CD4-positive, alpha-beta T cell treated with Interleukin-1 beta for 1 hour (primary cell): ENCODE measurements around the gene AGMO.

Source experiments
- DNase-seq, 2 donors: peaks; one replicate each; pipeline ENCODE4 v3.0.0-alpha.2; 2020 to 2022

The AGMO gene

DNA sequence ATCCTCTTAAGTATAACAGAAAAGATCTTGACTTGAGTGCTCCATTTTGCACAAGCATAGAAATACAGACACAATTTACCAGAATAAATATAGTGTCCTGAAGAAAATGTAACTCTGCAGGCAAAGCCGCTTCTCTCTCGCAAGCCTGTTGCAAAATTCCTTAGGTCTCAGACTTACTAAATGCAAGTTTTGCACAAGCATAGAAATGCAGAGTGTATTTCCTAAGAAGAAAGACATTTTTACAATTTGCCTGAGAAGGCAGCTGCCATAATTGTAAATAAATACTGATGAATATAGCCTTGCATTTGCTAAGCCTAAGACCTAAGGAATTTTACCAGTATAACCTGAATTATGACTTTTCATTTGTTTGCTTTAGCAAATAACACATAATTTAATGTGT is 67.1 kb downstream of the AGMO start:
- DNase-seq = no peak

DNA sequence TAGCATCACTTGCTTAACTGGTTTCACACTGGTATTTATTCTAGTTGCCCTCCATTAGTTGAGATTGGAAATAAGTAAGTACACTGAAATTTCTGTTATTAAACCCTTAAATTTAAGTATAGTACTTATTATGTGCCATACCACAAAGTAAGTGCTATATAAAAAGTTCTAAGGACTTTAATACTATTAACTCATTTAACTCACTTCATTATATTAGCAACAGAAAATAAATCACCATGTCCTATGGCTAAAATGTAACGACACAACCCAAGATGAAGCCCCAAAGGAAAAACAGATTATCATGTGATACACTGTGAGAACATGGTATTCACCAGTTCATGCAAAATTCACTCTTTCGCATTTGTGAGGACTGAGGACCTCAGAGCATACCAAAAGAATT is 70.5 kb downstream of the AGMO start:
- no peak for DNase-seq

DNA sequence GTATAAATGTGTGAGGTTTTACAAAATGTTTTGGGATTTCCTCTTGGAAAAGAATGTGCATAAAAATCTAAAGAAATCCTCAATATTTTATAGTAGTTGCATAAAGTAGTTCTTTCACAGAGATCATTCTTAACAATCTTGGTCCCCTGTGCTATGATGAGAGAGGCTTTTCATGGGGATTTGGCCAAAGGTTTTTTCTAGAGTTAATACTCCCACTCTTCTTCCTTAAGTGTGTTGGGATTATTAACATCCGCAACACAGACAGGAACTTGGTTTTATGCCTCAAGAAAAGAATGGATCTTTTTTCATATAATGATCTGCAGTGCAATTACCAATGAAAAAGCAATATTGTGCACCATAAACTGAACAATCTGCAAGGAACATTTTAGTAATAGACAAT is 71.5 kb downstream of the AGMO start:
- DNase-seq = no peak

DNA sequence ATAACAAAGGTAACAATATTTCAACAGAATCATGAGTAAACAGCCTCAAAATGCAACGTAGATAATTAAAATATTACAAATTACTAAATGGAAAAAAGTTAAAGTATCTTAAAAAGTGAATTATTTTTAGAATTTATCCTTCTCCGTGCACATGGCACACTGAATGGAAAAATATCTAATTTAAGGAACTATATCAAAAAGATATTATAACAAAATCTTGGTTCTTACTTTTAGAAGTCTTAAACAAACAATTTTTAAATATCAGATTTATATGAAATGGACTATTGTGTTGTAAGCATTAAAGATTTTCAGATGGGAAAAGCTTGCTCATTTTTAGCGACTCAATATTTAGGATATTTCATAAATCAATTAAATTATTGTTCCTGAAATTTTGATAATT is 72.0 kb downstream of the AGMO start:
- no peak for DNase-seq

DNA sequence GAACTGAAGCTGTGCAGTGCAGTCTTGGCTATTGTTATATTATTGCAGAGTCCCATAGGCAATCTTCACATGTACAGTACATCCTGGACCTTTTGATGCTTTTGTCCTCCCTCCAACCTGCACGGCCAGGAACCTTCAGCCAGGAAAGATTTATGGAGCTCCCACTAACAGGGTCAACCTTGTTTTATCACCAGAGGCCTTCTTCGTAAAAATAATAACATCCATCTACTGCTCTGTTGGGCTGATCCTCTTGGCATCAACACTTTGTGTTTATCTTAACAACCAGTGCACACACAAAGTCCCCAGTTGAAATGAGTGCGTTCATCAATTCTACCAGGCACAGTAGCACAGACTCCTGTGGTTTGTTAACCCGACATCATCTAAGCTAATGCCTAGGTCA is 72.4 kb downstream of the AGMO start:
- no peak for DNase-seq

DNA sequence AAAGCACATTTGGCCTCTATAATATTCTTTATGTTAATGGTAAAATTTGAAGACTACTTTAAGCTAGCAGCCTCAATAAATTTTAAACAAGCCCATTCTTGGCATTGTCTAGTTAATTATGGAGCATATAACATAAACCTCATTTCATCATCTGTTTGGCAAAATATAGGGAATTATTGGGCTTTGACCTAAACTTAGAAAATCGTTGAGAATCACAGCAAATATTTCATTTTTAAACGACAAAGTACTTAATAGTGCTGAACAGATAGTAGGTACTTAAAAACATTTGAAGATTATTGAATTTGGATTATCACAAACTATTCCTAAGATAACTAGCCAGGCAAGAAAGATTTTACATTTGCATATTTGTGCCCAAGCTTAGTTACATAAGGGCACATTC is 73.4 kb downstream of the AGMO start:
- no peak for DNase-seq

DNA sequence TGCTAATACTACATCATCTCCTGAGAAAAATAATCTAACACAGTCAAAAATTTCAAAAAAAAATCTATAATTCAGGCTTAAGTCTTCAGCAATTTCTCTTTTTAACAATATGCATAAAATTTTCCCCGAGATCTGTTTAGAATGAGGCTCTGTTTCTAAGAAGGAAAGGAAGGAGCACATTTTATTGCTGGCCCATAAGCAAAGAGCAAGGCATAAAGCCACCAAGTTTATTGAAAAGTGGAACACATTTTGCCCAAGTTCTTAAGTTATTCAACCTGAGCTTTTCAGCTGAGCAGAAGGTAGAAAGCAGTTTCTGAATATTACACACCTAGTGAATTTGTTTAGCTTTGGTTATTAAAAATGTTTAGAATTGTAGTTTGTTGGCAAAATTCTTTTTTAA is 73.9 kb downstream of the AGMO start:
- no peak for DNase-seq

DNA sequence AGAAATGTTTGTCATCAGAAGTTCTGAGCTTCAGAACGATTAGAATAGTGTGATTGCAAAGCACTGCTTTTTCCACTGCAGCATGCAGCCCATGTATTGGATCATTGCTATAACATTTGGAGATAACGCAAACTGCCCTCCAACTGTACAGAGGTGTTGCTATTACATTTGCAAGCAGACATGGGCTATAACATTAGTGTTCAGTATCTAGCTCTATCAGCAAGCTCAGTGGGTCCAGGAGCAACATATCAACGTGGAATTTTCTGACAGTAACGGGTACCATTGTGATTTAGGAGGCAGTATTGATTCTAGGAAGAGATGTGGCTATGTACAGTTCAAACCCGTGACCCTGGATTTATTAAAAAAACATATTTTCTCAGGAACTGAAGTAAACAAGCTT is 75.8 kb downstream of the AGMO start:
- no peak for DNase-seq

DNA sequence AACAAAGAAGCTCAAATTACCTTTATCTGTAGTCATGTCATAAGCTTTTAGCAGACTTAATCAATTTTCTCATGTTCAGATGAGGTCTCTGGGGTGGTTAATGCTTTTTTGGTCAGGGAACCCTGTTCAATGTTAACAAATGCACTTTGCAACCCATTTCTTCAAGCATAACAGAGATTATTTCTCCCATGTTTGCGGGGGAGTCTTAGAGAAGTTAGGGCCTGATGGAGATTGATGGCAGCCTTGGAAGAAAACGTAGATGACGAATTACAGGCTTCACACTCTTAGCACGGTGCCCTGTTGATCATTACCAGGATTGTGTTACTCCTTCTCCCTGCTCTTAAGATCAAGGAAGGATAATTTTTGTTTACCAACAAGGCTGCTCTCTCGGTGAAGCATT is 76.4 kb downstream of the AGMO start:
- DNase-seq = no peak

DNA sequence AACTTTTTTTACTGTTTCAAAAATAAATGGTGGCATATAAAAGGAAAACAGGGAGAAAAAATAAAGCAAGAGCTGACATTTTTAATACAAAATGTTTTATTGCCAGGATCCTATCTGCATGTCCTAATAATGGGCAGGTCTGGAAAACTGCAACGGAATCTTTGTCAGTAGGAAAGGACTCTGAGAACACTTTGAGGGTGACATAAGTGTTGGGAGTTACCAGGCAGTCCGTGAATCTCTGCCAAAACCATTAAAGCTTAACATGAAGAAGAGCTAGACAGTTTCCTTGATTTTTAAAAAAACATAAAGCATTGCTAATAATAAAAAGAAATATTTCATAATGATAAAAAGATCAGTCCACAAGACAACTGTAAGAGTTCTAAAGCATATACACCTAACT is 80.7 kb downstream of the AGMO start:
- no peak for DNase-seq

DNA sequence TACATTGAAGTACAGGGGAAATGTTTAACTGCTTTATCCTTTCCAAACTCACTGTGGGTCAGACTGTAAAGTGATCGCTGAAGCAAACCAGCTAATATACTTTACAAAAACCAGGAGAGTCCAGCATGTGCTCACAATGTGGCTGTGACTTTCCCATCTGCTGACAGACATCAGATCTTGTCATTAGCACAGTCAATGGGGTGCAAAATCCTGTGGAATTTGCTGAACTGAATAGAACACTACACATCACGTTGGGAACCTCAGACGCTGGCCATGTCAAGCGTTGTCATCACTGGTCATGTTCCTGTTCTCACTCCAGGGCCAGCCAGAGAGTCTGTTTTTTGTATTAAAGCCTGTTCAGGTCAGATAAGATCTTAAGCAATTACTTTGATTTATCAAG is 83.4 kb downstream of the AGMO start:
- DNase-seq = no peak

DNA sequence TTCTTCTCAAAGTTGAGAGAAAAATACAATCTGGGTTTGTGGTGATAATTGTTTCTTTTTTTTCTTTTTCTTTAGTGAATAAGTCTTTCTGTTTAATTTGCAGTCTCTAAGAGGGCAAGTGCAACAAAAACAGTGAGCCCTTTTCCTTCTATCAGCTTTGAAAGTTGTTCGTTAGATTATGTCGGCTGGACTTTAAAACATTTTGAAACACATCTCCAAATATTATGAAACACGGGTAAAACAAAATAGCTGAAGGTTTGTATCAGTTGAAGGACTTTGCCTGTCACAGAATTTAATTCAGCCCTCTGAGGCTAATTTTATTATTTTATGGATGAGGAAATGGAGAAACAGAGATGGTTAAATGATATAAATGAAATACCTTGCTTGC is 85.3 kb downstream of the AGMO start:
- no peak for DNase-seq

DNA sequence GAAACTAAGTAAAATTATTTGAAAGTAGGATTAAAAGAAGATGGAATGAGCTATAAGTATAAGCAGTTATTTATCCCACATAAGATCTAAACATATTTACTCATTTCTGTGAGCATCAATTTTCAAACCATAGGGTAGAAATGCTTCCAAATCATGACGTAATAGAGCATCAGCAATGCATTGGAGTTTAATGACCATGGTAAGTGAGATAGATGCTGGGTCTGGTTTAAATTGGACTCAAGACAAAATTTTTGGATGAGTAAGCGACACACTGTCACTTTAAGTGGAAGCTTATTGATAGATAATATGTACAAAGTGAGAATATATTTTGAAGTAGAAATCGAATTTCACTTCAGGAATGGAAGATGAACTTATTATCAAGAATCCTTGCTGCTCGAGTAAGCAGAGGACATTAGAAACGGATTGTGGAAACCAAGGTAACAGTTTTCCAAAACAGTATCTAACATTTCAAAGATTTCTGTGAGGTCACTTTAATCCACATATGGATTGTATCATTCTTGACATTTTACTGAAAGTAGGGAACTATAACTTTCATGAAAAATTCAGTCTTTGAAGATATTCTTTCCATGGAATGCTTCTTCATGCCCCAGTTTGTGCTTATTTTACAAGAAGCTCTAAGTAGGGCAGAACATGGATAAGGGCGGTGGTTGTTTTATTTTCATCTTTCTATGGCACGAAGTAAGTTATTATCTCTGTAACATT is 85.8 kb downstream of the AGMO start:
- no peak for DNase-seq

DNA sequence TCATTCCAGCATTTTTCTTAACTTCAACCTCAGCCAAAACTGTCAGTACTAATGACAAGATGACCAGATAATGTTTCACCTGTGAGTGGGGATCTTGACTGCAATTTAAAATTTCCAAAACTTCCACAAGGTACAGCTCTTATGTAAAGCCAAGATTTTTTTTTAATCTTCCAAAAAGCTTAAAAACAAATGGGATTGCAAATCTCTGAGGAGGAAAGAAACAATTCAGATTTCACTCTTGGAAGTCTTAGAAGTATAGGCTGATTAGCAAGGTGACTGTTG is 90.2 kb downstream of the AGMO start:
- DNase-seq = no peak

DNA sequence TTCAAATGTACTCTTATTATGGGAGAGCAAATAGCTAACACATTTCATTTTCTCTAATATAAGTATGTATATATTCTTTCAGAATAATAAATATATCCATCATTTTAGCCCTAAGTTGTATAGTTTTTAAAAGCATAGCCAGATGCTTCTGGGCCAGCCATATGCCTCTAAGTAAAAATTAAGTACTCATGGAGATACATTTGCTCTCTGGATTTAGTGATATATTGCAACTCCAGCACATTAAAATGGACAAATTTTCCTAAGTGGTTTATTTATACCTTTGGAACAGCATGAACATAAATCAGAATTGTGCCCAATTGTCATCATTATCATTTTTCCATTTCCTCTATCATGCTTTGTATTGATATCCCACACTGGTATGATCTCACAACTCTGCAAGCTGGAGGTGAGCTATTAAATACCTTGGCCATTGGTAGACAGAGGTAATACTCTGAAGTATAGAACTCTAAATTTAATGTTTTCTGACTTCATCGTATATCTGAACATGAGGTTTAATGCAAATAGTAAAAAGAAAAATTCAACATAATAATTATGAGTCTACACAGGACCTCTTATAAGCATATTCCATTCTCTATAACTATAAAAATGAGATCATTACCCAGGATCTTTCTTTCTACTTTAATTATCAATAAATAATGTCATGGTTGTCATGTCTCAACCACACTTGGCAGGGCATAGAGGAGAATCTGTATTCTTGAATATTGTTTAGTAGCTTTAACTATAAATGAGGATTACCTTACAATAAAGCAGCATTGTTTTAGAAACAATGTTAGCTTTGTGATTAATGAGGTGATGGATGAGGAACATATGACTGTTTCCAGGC is 90.8 kb downstream of the AGMO start:
- no peak for DNase-seq

DNA sequence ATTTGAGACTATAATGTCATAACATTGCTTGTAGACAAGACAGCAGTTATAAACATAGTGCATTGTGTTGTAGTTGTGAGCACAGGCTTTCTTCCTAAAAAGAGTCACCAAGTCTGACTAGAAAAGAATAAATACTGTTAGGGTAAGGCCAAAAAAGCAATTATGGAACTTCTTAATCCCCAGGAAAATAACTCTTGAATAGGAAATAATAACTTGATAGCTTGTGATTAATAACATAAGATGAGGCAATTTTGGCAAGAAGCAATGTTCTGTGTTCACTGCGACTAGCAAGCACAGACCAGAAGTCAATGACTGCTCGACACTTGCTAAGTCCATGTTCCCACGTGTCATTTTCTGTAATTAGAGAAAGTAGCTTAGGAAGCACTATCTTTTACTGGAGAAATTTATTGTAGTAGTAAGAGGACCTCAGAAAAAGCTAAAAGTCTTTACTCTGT is 97.1 kb downstream of the AGMO start:
- DNase-seq = no peak

DNA sequence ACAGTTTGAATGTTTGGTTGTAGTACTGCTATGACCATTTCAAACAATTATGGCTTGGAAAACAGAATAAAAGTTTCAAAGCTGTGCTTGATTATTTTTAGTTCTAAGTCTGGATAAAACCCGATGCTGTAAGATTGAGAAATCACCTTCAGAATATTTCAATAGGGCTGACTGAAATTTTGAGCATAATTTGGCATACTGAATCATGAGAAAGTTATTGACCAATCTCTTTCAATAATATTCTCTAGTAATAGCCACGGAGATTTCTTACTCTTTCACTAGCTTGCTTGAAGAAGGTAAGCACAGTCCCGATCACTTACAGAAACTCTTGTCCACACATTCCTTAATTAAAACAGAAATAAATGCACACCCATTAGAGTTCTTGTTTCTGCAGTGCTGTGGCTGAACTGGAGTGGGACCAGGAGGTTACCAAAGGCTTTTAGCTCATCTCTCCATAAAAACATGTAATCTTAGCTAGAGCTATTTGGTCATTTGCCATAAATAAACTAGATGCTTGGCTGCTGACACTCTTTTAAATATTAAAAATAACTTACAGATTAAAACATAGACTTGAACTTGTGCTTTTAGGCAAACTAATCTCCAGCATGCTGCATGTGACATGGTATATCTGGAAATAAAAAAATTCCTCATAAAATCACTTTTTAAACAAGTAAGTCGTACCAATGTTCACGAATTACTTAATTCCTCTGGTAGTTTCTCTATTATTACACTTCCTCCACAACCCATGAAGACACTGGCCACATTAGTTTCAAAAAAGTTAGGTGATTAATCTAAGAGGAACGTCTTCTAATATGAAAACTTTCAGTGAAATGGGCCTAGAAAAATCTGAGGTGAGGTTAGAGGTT is 97.8 kb downstream of the AGMO start:
- no peak for DNase-seq

DNA sequence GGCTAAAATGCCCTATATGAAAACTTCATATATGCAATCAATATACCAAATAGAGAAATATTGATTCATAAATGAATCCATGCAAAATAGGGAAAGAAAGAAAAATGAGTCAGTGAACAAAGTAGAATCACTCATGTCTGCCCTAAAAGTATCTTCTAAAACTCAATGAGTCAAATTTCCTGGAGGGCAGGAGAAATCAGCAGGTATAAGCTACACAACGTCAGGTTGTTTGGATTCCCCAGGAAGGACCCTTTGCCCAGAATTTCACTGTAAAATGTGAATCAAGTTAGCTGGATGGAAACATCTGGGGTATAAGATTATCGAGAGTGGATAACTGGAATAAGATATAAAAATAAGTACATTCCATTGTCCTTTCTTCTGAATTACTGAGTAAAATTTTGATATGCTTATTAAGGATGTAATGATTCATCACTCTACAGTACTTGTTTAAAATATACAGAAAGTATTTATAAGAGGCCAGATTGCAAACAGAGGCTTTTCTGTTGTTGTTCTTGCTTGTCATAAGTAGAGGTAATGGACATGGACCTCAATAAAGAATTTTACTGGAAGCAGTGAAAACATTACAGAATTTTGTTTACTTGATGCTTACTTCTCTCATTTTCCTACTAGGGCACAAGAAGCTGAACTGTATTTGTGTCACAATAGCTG is 99.0 kb downstream of the AGMO start:
- DNase-seq = no peak

DNA sequence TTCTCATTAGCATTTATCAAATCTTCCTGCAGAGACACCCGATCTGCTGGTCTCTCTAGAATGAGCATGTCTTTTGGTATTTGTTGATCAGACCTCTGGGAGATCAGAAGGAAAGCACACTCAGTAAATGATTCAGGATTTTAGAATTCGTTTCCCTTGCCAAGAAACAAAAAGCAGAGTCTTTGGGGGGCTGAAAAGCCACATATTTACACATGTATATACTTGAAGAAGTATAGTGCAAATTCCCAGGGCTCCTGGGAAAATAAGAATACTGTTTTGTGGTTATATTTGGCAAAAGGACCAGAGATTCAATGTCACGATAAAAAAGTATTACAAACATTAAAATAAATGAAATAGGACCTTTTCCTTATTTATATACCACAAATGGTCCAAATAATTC is 100.2 kb downstream of the AGMO start:
- no peak for DNase-seq

DNA sequence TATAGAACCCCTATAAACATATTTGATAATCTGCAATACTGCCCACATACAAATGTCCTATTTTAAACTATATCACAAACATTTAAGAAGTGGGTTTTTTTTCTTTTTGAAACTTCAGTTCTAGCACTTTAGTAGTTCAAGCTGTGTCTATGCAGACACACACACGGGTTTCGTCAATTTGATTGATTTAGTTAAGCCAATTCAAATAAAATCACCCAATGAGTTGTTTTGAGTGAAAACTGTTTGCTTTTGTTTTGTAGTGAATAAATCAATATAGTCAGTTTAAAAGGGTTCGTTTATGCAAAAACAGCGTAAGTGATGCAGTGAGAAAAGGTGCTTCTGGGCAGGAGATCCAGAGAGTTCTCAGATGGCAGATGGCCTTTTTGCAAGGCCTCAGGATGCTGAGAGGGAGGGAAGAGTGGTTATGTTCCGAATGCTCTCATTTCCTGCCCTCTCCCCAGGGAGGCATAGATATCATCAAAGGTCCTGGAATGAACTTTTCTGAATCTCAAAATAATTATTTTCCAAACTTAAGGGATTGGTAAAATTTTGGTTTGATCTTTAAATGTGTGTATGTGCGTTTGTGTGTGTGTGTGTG is 102.7 kb downstream of the AGMO start:
- DNase-seq = no peak

DNA sequence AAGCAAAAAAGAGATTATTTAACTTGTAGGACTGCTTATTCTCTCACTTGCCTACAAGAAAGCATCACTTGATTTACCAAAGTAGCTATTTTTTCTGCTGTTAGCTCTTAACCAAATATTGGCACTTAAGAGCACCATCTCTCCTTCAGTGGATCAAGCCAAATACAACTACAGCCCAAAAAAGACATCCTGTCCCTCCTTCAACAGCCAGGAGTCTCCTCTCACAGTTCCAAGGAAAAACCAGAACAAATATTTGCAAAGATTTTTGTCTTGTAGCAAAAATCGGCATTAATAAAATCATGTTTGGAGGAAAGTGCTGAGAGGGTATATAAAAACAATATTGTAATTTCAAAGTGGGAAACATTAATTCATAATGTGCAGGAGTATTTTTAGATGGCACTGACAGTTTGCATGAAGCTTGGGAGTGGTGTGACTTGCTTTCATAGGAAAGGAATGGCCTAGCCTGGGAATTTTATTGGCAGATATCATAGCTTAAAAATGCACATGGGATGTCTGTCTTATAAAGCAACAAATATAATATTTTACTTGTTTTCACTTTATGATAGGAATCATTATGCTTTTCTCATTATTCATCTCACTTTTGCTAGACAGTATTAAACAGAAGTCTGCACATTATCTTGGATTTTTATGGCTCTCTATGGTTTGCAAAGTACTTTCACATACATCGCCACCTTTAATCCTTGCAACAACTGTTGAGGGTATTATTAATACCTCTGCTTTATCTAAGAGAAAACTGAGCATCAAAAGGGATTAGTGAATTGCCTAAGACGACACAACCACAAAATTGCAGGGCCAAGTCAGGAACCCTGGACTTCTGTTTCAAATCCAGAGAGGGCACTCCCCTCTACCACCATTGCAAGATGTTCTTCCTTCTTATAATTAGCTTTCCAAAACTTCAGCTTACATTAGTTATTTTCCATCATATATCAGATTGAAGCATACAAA is 103.5 kb downstream of the AGMO start:
- DNase-seq = no peak

DNA sequence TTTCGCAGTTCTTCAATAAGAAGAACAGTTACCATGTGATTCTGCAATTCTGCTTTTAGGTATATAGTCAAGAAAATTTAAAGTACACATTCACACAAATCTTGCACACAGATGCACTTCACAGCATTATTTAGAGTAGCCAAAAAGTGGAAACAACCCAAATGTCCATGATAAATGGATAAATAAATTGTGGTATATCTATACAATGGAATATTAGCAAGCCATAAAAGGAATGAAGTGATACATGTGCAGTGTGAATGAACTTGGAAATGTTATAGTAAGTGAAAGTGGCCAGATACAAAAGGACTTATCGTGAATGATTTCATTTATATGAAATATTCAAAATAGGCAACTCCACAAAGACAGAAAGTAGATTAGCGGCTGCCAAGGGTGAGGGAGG is 109.1 kb downstream of the AGMO start:
- DNase-seq = no peak
